Astrocyte (in vitro differentiated cells and primary cell): Measurements from ENCODE around the gene DNAJC5. TPM values are rescaled to one million over a fixed set of nuclear protein-coding genes. Genes with fewer than 3 reads are reported as not detected.

Experiments used
- DNase-seq: peaks from one replicate; pipeline ENCODE4 v3.0.0-alpha.2; 2010; ENCODE audit warnings: low read depth
- FAIRE-seq: peaks from 2 replicates; lab custom pipeline; 2011; peaks lifted over from hg19 to GRCh38; lab: Jason Lieb, UNC
- H2AFZ ChIP-seq: 2 replicates; pipeline ENCODE4 v1.6.0; 2012; ENCODE audit warnings: low read depth, low read length, inconsistent platforms
- H3K27ac ChIP-seq: 2 replicates; pipeline ENCODE4 v1.5.1; 2011; ENCODE audit warnings: low read depth, low read length, inconsistent platforms
- H3K27me3 ChIP-seq: 2 replicates; pipeline ENCODE4 v1.6.0; 2011; ENCODE audit warnings: low read length, inconsistent platforms; ENCODE audit not compliant: insufficient read depth
- H3K36me3 ChIP-seq: 2 replicates; pipeline ENCODE4 v1.5.1; 2011; ENCODE audit warnings: low read length, inconsistent platforms; ENCODE audit not compliant: insufficient read depth
- H3K4me1 ChIP-seq: 2 replicates; pipeline ENCODE4 v1.5.1; 2011; ENCODE audit warnings: low read length, inconsistent platforms; ENCODE audit not compliant: insufficient read depth
- H3K4me2 ChIP-seq: 2 replicates; pipeline ENCODE4 v1.6.0; 2012; ENCODE audit warnings: low read length, inconsistent platforms
- H3K4me3 ChIP-seq: 2 replicates; pipeline ENCODE4 v1.5.1; 2011; ENCODE audit warnings: low read depth, mild to moderate bottlenecking, low read length, inconsistent platforms; ENCODE audit not compliant: insufficient read depth
- H3K79me2 ChIP-seq: 2 replicates; pipeline ENCODE4 v1.6.0; 2012; ENCODE audit warnings: mild to moderate bottlenecking, low read length, inconsistent platforms; ENCODE audit not compliant: insufficient read depth
- H3K9ac ChIP-seq: 2 replicates; pipeline ENCODE4 v1.6.0; 2012; ENCODE audit warnings: mild to moderate bottlenecking, low read length, inconsistent platforms
- H3K9me3 ChIP-seq: 2 replicates; pipeline ENCODE4 v1.5.1; 2012; ENCODE audit warnings: low read depth, mild to moderate bottlenecking, low read length, inconsistent platforms; ENCODE audit not compliant: insufficient read depth
- H4K20me1 ChIP-seq: 2 replicates; pipeline ENCODE4 v1.6.0; 2012; ENCODE audit warnings: low read length, inconsistent platforms; ENCODE audit not compliant: insufficient read depth
- H3K27ac Mint-ChIP-seq: one replicate; pipeline ENCODE4 v1.8.0; 2021; ENCODE audit warnings: mild to moderate bottlenecking, mixed read lengths; ENCODE audit not compliant: unreplicated experiment
- H3K27me3 Mint-ChIP-seq: one replicate; pipeline ENCODE4 v1.8.0; 2021; ENCODE audit warnings: low read depth, mixed read lengths; ENCODE audit not compliant: unreplicated experiment
- H3K36me3 Mint-ChIP-seq: one replicate; pipeline ENCODE4 v1.8.0; 2021; ENCODE audit warnings: low read depth, mixed read lengths; ENCODE audit not compliant: unreplicated experiment
- H3K4me1 Mint-ChIP-seq: one replicate; pipeline ENCODE4 v1.8.0; 2021; ENCODE audit warnings: low read depth, mixed read lengths; ENCODE audit not compliant: unreplicated experiment
- H3K4me3 Mint-ChIP-seq: one replicate; pipeline ENCODE4 v1.8.0; 2021; ENCODE audit warnings: mild to moderate bottlenecking, moderate library complexity, mixed read lengths; ENCODE audit not compliant: unreplicated experiment
- H3K9me3 Mint-ChIP-seq: one replicate; pipeline ENCODE4 v1.8.0; 2021; ENCODE audit warnings: mild to moderate bottlenecking, mixed read lengths; ENCODE audit not compliant: unreplicated experiment
- CTCF ChIP-seq: IDR thresholded peaks from 2 replicates; pipeline ENCODE4 v1.5.1; 2011; ENCODE audit warnings: low read depth, mild to moderate bottlenecking, inconsistent platforms, low read length, moderate library complexity; ENCODE audit not compliant: insufficient read depth
- EZH2 ChIP-seq: IDR thresholded peaks from 2 replicates; pipeline ENCODE4 v1.6.1; 2012; ENCODE audit warnings: mild to moderate bottlenecking, low read length, inconsistent platforms; ENCODE audit not compliant: insufficient read depth
- total RNA-seq: library from RNA; stranded (reverse); gene quantifications from 2 replicates; pipeline ENCODE4 v1.2.1, GENCODE V29; 2021

The DNAJC5 gene
- total RNA-seq, 1 donor from 2014 or later = 64.6 TPM

GRCh38 chr20:63917811-63918210, 22.9 kb downstream of the DNAJC5 start:
- Mint-ChIP-seq H3K27me3 (no peaks in the 10 kb centered on the region), H3K9me3 (peaks cover 5% of the 10 kb centered on the region), H3K36me3 (peaks cover 23% of the 10 kb centered on the region), H3K4me3 (no peak overlapping the region), H3K27ac (no peak overlapping the region), H3K4me1 (peaks cover 9% of the 10 kb centered on the region)
- no peaks in the 10 kb centered on the region for H3K27me3 ChIP-seq
- H3K4me3 ChIP-seq = no peak overlapping the region
- H3K79me2 ChIP-seq = peaks cover 83% of the 10 kb centered on the region
- FAIRE-seq (no peak), DNase-seq (peak; percentile 7)
- TF ChIP-seq CTCF = no peak
- TF ChIP-seq EZH2 = no peak
- peaks cover 67% of the 10 kb centered on the region for H4K20me1 ChIP-seq
- no peak overlapping the region for H2AFZ ChIP-seq
- H3K36me3 ChIP-seq = no peaks in the 10 kb centered on the region
- H3K9me3 ChIP-seq = no peaks in the 10 kb centered on the region
- no peak overlapping the region for H3K9ac ChIP-seq
- no peaks in the 10 kb centered on the region for H3K4me1 ChIP-seq
- no peak overlapping the region for H3K27ac ChIP-seq
- H3K4me2 ChIP-seq = no peak overlapping the region

- H3K4me1 Mint-ChIP-seq = peaks cover 4% of the 10 kb centered on the region
- TF ChIP-seq CTCF (no peak), EZH2 (no peak)
- FAIRE-seq = no peak
- H3K4me3 Mint-ChIP-seq = no peak overlapping the region
- Histone ChIP-seq H3K4me1 (no peaks in the 10 kb centered on the region), H3K4me2 (no peak overlapping the region), H3K9me3 (no peaks in the 10 kb centered on the region), H3K4me3 (no peak overlapping the region), H3K36me3 (no peaks in the 10 kb centered on the region), H3K27ac (no peak overlapping the region), H3K79me2 (peaks cover 83% of the 10 kb centered on the region), H2AFZ (no peak overlapping the region), H3K27me3 (no peaks in the 10 kb centered on the region), H4K20me1 (peaks cover 67% of the 10 kb centered on the region), H3K9ac (no peak overlapping the region)
- peaks cover 24% of the 10 kb centered on the region for H3K36me3 Mint-ChIP-seq
- no peak for DNase-seq
- H3K9me3 Mint-ChIP-seq = peaks cover 5% of the 10 kb centered on the region
- no peak overlapping the region for H3K27ac Mint-ChIP-seq
- H3K27me3 Mint-ChIP-seq = no peaks in the 10 kb centered on the region
Observed at GRCh38 chr20:63919130-63919529, 24.2 kb downstream of the DNAJC5 start.

GRCh38 chr20:63920226-63920625, 25.3 kb downstream of the DNAJC5 start:
- Mint-ChIP-seq H3K36me3 (peaks cover 24% of the 10 kb centered on the region), H3K27ac (no peak overlapping the region), H3K27me3 (no peaks in the 10 kb centered on the region), H3K4me3 (no peak overlapping the region), H3K4me1 (peaks cover 2% of the 10 kb centered on the region), H3K9me3 (peaks cover 5% of the 10 kb centered on the region)
- Histone ChIP-seq H3K4me3 (no peak overlapping the region), H3K27me3 (no peaks in the 10 kb centered on the region), H3K9me3 (no peaks in the 10 kb centered on the region), H3K36me3 (no peaks in the 10 kb centered on the region), H3K9ac (no peak overlapping the region), H3K4me2 (no peak overlapping the region), H4K20me1 (peaks cover 69% of the 10 kb centered on the region), H3K79me2 (peaks cover 84% of the 10 kb centered on the region), H3K27ac (no peak overlapping the region), H2AFZ (no peak overlapping the region), H3K4me1 (no peaks in the 10 kb centered on the region)
- TF ChIP-seq CTCF = no peak
- TF ChIP-seq EZH2 = no peak
- DNase-seq = no peak
- FAIRE-seq = no peak
